Measurements from ENCODE around the gene FOXP4. TPM values are rescaled to one million over a fixed set of nuclear protein-coding genes. Genes with fewer than 3 reads are reported as not detected.

The FOXP4 gene
- total RNA-seq, 2 donors from 2014 or later: 15.7 to 21.0 TPM

DNA sequence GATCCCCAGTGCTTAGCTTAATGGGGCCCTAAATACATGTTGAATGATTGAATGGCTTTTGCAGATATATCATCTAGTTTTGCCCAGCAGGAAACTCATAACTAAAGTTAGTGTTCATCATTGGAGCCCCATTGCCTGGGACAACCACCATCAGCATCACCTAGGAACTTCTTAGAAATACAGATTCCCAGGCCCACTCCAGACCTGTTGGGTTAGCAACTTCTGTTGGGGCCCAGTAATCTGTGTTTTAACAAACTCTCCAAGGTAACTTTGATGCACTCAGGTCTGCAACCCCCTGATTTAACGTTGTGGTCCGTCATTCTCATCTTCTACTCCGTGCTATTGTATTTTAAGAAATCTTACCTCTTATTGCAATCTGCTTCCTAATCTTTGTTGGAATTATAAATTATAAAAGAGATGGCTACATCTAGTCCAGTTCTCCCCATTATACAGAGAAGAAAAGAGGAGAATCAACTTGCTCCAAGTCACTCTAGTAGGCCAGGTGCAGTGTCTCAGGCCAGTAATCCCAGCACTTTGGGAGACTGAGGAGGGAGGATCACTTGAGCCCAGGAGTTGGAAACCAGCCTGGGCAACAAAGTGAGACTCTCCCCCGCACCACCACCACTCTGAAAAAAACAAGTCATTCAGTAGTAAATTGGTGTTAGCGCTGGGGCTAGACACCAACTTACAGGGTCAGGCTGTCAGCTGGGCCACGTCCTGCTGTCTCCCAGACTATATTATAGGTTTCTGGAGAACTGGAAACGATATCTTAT lies 13.7 kb downstream of the FOXP4 start:
- no peak for TF ChIP-seq CTCF (IDR thresholded peaks at IDR 0.05)
- ATAC-seq (ENCODE audit: insufficient number of reproducible peaks, low FRiP score, low read depth) (no peak), DNase-seq (ENCODE audit: low spot score) (no peak)
- Histone ChIP-seq H3K27me3 (replicated peaks; ENCODE audit: insufficient read depth) (no peaks in the 10 kb centered on the region), H3K36me3 (no peaks in the 10 kb centered on the region), H3K4me3 (peak overlapping the region; percentile 64), H3K9me3 (no peaks in the 10 kb centered on the region), H3K4me1 (ENCODE audit: control insufficient read depth in 1 of 2, low read depth in 2 of 2) (peaks cover 0 to 19% of the 10 kb centered on the region in 2 donors), H3K27ac (no peak overlapping the region)

DNA sequence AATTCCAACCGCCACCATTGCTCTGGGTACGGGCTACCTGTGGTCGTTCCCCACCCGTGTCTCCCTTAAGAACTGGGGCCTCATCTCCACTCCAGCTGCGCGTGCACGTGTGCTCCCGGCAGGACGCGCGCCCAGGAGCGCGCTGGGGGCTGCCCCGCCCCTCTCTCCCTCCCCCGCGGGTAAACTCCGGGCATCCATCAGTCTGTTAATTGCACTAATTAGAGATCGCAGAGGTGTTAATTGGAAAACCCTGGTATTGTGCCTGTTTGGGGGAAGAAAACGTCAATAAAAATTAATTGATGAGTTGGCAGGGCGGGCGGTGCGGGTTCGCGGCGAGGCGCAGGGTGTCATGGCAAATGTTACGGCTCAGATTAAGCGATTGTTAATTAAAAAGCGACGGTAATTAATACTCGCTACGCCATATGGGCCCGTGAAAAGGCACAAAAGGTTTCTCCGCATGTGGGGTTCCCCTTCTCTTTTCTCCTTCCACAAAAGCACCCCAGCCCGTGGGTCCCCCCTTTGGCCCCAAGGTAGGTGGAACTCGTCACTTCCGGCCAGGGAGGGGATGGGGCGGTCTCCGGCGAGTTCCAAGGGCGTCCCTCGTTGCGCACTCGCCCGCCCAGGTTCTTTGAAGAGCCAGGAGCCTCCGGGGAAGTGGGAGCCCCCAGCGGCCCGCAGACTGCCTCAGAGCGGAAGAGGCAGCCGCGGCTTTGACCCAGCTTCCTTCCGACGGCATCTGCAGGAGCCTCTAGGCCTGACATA lies 14.4 kb downstream of the FOXP4 start:
- H3K4me1 ChIP-seq (ENCODE audit: control insufficient read depth in 1 of 2, low read depth in 2 of 2): peaks cover 0 to 19% of the 10 kb centered on the region in 2 donors

DNA sequence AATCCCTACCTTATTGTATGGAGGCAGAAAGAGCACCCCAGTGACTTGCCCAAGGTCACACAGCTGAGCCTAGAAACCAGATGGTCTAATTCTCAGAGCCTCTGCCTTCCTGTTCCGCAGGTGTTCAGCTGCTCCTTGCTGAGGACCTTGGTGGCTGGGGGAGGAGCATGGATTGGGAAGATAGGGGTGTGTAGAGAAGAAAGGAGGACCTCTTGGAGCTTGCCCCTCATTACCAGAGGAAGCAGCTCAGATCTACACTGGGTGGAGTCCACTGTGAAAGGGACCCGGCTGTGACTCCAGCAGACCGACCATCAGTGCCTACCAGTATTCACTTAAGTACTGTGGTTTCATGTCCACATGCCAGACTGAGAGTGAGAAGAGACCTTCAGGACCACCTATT lies 15.2 kb downstream of the FOXP4 start:
- no peak overlapping the region for H3K4me3 ChIP-seq
- no peak for ATAC-seq (ENCODE audit: insufficient number of reproducible peaks, low FRiP score, low read depth)
- DNase-seq (ENCODE audit: low spot score): no peak
- H3K4me1 ChIP-seq (ENCODE audit: control insufficient read depth in 1 of 2, low read depth in 2 of 2): peaks cover under 1 to 22% of the 10 kb centered on the region in 2 donors
- no peak for TF ChIP-seq CTCF (IDR thresholded peaks at IDR 0.05)
- H3K27me3 ChIP-seq (replicated peaks; ENCODE audit: insufficient read depth): no peaks in the 10 kb centered on the region
- peaks cover 6% of the 10 kb centered on the region for H3K36me3 ChIP-seq
- no peaks in the 10 kb centered on the region for H3K9me3 ChIP-seq
- H3K27ac ChIP-seq: no peak overlapping the region

More for the DNA sequence above, 14.4 kb downstream of the FOXP4 start:
- Histone ChIP-seq H3K4me3 (peak overlapping the region; percentile 64), H3K27me3 (replicated peaks; ENCODE audit: insufficient read depth) (no peaks in the 10 kb centered on the region), H3K36me3 (peaks cover under 1% of the 10 kb centered on the region), H3K9me3 (no peaks in the 10 kb centered on the region), H3K27ac (no peak overlapping the region)
- DNase-seq (ENCODE audit: low spot score): no peak
- ATAC-seq (ENCODE audit: insufficient number of reproducible peaks, low FRiP score, low read depth): no peak
- TF ChIP-seq CTCF (IDR thresholded peaks at IDR 0.05): no peak

DNA sequence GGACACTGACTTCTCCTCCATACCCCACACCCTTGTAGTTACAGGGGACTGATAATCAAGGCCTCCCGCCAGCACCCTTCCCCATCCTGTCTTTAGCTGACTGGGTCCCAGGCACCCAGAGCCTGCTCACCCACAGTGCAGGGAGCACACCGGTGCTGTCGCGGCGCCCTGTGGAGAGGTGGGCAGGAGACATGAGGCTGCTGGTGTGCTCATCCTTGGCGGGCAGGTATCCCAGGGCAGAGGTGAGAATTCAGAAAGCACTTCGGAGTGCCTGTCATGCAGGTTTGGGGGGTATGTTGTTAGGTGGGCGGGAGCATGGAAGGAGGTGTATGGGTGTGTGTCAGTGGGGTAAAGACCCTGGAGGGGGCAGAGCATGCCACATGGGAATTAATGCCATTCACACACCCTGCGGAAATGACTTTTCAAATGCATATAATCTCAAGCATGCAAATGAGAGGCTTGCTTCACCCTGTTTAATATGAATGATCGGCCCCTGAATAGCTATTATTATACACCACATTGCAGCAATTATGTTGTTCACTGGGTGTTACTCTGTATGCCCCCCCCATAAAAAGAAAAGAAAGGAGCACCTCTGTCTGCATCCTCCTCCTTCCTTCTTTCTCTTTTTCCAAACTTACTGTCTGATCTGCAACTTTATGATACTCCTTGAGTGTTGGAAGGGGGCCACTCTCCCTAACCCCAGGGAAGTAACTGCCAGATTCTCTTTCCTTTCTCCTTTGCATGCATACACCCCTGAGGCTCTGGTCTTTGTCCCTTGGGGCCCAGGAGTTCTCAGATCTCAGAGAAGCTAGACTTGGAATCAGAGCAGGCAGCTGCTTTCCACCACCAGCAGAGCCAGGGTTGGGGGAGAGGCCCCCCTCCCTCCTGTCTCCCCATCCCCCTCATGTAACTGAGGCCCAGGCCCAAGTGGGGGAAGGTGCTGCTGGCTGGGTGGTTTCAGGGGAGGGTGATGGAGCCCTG lies 16.0 kb downstream of the FOXP4 start:
- H3K27ac ChIP-seq: no peak overlapping the region
- ATAC-seq (ENCODE audit: insufficient number of reproducible peaks, low FRiP score, low read depth): no peak
- no peak overlapping the region for H3K4me3 ChIP-seq
- peaks cover 10% of the 10 kb centered on the region for H3K36me3 ChIP-seq
- no peak for DNase-seq (ENCODE audit: low spot score)
- no peak for TF ChIP-seq CTCF (IDR thresholded peaks at IDR 0.05)
- H3K27me3 ChIP-seq (replicated peaks; ENCODE audit: insufficient read depth): no peaks in the 10 kb centered on the region
- H3K9me3 ChIP-seq: no peaks in the 10 kb centered on the region
- peaks cover 5 to 30% of the 10 kb centered on the region in 2 donors for H3K4me1 ChIP-seq (ENCODE audit: control insufficient read depth in 1 of 2, low read depth in 2 of 2)

Measured in thoracic aorta (tissue), 2 donors.